Activated naive CD8-positive, alpha-beta T cell treated with anti-CD3 and anti-CD28 coated beads, Interleukin-2, amount 10 ng/mL, durations not matched to agents 7 days and 5 days (primary cell): Measurements from ENCODE around the gene ZNF578. TPM values are rescaled to one million over a fixed set of nuclear protein-coding genes. Genes with fewer than 3 reads are reported as not detected.
"Not testable (repeated sequence)": the region's sequence is repeated elsewhere in the genome, so short reads cannot be mapped to it uniquely, and the experiment has no call there.

Source experiments
- ATAC-seq: fragments of 150-1000 bp; cut with Tn5 transposase; one replicate; pipeline ENCODE4 v1.10.0; 2021; ENCODE audit warnings: low read depth, moderate library complexity
- POLR2A ChIA-PET: fragments of 350-600 bp; sonication (Branson Sonifier 250); formaldehyde crosslinking; loops from one replicate; lab custom pipeline; 2021; ENCODE audit warnings: antibody characterized with exemption; lab: Charles Lee
- DNase-seq: peaks from one replicate; pipeline ENCODE4 v3.0.0; 2021
- H3K27ac Mint-ChIP-seq: one replicate; pipeline ENCODE4 v1.8.0; 2022; ENCODE audit warnings: mild to moderate bottlenecking, mixed read lengths
- H3K27me3 Mint-ChIP-seq: one replicate; pipeline ENCODE4 v1.8.0; 2022; ENCODE audit warnings: mild to moderate bottlenecking, moderate library complexity, mixed read lengths
- H3K36me3 Mint-ChIP-seq: one replicate; pipeline ENCODE4 v1.8.0; 2021; ENCODE audit warnings: mild to moderate bottlenecking, mixed read lengths
- H3K4me1 Mint-ChIP-seq: one replicate; pipeline ENCODE4 v1.8.0; 2021; ENCODE audit warnings: mixed read lengths
- H3K4me3 Mint-ChIP-seq: one replicate; pipeline ENCODE4 v1.8.0; 2022; ENCODE audit warnings: mild to moderate bottlenecking, moderate library complexity, mixed read lengths
- H3K9me3 Mint-ChIP-seq: one replicate; pipeline ENCODE4 v1.8.0; 2021; ENCODE audit warnings: mixed read lengths
- total RNA-seq, 2 experiments: library from RNA; stranded (reverse); gene quantifications; one replicate each; pipeline ENCODE4 v1.2.3, GENCODE V29; 2021

ZNF578 gene
- total RNA-seq, 2 experiments from 2014 or later: 3.4 to 4.7 TPM

GRCh38 chr19:52524086-52524485 is 70.7 kb downstream of the ZNF578 start:
- Mint-ChIP-seq H3K27me3 (no peaks in the 10 kb centered on the region), H3K9me3 (peaks cover 19% of the 10 kb centered on the region), H3K36me3 (peaks cover 13% of the 10 kb centered on the region), H3K27ac (no peak overlapping the region), H3K4me1 (peaks cover 10% of the 10 kb centered on the region), H3K4me3 (no peak overlapping the region)
- ATAC-seq (no peak), DNase-seq (no peak)
- POLR2A ChIA-PET: interaction anchor here (0.6 kb wide), 1 partner anchor 11 kb away, joined by 3 read pairs; no protein-coding TSS in a partner anchor

- DNase-seq (peak; percentile 90), ATAC-seq (peak; percentile 88)
- Mint-ChIP-seq H3K27ac (peak within 1 kb of the TSS; percentile 96), H3K4me3 (peak within 1 kb of the TSS; percentile 99), H3K4me1 (peaks cover 15% of the 10 kb centered on the region), H3K27me3 (no peaks in the 10 kb centered on the region), H3K36me3 (peaks cover 35% of the 10 kb centered on the region), H3K9me3 (peaks cover 4% of the 10 kb centered on the region)
- POLR2A ChIA-PET: interaction anchor here (0.8 to 1.4 kb wide), 4 partner anchors 9 to 260 kb away, joined by 3 to 6 read pairs (median 4); partner anchors contain the start of genes ZNF578 and ZNF600
Observed at GRCh38 chr19:52527134-52527955, 74.0 kb downstream of the ZNF578 start, which contains the start of gene ZNF808. ZNF808 (plus strand) TSS chr19:52527668; CDS start chr19:52543285, 15,617 bp downstream.

- no peak for DNase-seq
- peaks cover 15% of the 10 kb centered on the region for H3K4me1 Mint-ChIP-seq
- no peaks in the 10 kb centered on the region for H3K27me3 Mint-ChIP-seq
- peaks cover 40% of the 10 kb centered on the region for H3K36me3 Mint-ChIP-seq
- no peak for ATAC-seq
- peak overlapping the region; percentile 99 for H3K4me3 Mint-ChIP-seq
- peak overlapping the region; percentile 96 for H3K27ac Mint-ChIP-seq
- POLR2A ChIA-PET: interaction anchor here (0.5 kb wide), 1 partner anchor 206 kb away, joined by 3 read pairs; no protein-coding TSS in a partner anchor
- H3K9me3 Mint-ChIP-seq: peaks cover 3% of the 10 kb centered on the region
Observed at GRCh38 chr19:52527956-52528351, 74.6 kb downstream of the ZNF578 start.

- POLR2A ChIA-PET: no interaction called here
- ATAC-seq (no peak), DNase-seq (no peak)
- Mint-ChIP-seq H3K4me1 (peaks cover 25% of the 10 kb centered on the region), H3K27ac (no peak overlapping the region), H3K27me3 (no peaks in the 10 kb centered on the region), H3K9me3 (peaks cover 3% of the 10 kb centered on the region), H3K4me3 (no peak overlapping the region), H3K36me3 (peaks cover 67% of the 10 kb centered on the region)
Observed at GRCh38 chr19:52532480-52532879, 79.1 kb downstream of the ZNF578 start.

- H3K27me3 Mint-ChIP-seq: no peaks in the 10 kb centered on the region
- peaks cover 1% of the 10 kb centered on the region for H3K9me3 Mint-ChIP-seq
- H3K36me3 Mint-ChIP-seq: peaks cover 71% of the 10 kb centered on the region
- H3K4me1 Mint-ChIP-seq: peaks cover 20% of the 10 kb centered on the region
- no peak overlapping the region for H3K4me3 Mint-ChIP-seq
- POLR2A ChIA-PET: interaction anchor here (0.6 to 1.1 kb wide), 2 partner anchors 38 to 45 kb away, joined by 3 to 6 read pairs; no protein-coding TSS in a partner anchor
- ATAC-seq (no peak), DNase-seq (no peak)
- peak overlapping the region; percentile 47 for H3K27ac Mint-ChIP-seq
Observed at GRCh38 chr19:52533901-52534300, 80.5 kb downstream of the ZNF578 start.

GRCh38 chr19:52535385-52535770 is 82.0 kb downstream of the ZNF578 start:
- H3K27me3 Mint-ChIP-seq, H3K9me3 Mint-ChIP-seq, DNase-seq: not testable (repeated sequence)
- Mint-ChIP-seq H3K4me1 (peaks cover 15% of the 10 kb centered on the region), H3K27ac (peak overlapping the region; percentile 87), H3K4me3 (peak overlapping the region; percentile 86), H3K36me3 (peaks cover 70% of the 10 kb centered on the region)
- POLR2A ChIA-PET: interaction anchor here (0.6 to 0.7 kb wide), 3 partner anchors 11 to 36 kb away, joined by 3 to 5 read pairs (median 3); no protein-coding TSS in a partner anchor
- peak; percentile 4 for ATAC-seq

GRCh38 chr19:52535771-52536447 is 82.6 kb downstream of the ZNF578 start:
- ATAC-seq: peak; percentile 91
- peak; percentile 93 for DNase-seq
- Mint-ChIP-seq H3K36me3 (peaks cover 70% of the 10 kb centered on the region), H3K4me3 (peak overlapping the region; percentile 86), H3K27ac (peak overlapping the region; percentile 87), H3K27me3 (no peaks in the 10 kb centered on the region), H3K4me1 (peaks cover 16% of the 10 kb centered on the region), H3K9me3 (peaks cover 5% of the 10 kb centered on the region)
- POLR2A ChIA-PET: interaction anchor here (0.7 to 1.3 kb wide), 2 partner anchors 9 to 11 kb away, joined by 3 to 6 read pairs; partner anchors contain the start of gene ZNF808

- Mint-ChIP-seq H3K27ac (peak overlapping the region; percentile 87), H3K4me1 (peaks cover 16% of the 10 kb centered on the region), H3K36me3 (peaks cover 71% of the 10 kb centered on the region), H3K9me3 (peaks cover 5% of the 10 kb centered on the region), H3K27me3 (no peaks in the 10 kb centered on the region), H3K4me3 (peak overlapping the region; percentile 86)
- ATAC-seq: peak; percentile 46
- no peak for DNase-seq
- POLR2A ChIA-PET: interaction anchor here (1.3 kb wide), 1 partner anchor 10 kb away, joined by 6 read pairs; the partner anchor contains the start of gene ZNF808
Observed at GRCh38 chr19:52536448-52536800, 83.1 kb downstream of the ZNF578 start.

GRCh38 chr19:52538815-52539214 is 85.5 kb downstream of the ZNF578 start:
- POLR2A ChIA-PET, DNase-seq, H3K27me3 Mint-ChIP-seq, H3K27ac Mint-ChIP-seq, ATAC-seq, H3K4me3 Mint-ChIP-seq: not testable (repeated sequence)
- Mint-ChIP-seq H3K4me1 (peaks cover 28% of the 10 kb centered on the region), H3K9me3 (peaks cover 10% of the 10 kb centered on the region), H3K36me3 (peaks cover 74% of the 10 kb centered on the region)

GRCh38 chr19:52541176-52541575 is 87.8 kb downstream of the ZNF578 start:
- POLR2A ChIA-PET, ATAC-seq, H3K27me3 Mint-ChIP-seq, H3K27ac Mint-ChIP-seq, DNase-seq, H3K4me3 Mint-ChIP-seq: not testable (repeated sequence)
- H3K9me3 Mint-ChIP-seq: peaks cover 15% of the 10 kb centered on the region
- peaks cover 27% of the 10 kb centered on the region for H3K4me1 Mint-ChIP-seq
- peaks cover 81% of the 10 kb centered on the region for H3K36me3 Mint-ChIP-seq

GRCh38 chr19:52541608-52542007 is 88.3 kb downstream of the ZNF578 start:
- Mint-ChIP-seq H3K4me3 (no peak overlapping the region), H3K4me1 (peaks cover 24% of the 10 kb centered on the region), H3K27ac (no peak overlapping the region), H3K9me3 (peaks cover 15% of the 10 kb centered on the region), H3K36me3 (peaks cover 83% of the 10 kb centered on the region), H3K27me3 (no peaks in the 10 kb centered on the region)
- ATAC-seq (no peak), DNase-seq (no peak)
- POLR2A ChIA-PET: no interaction called here

GRCh38 chr19:52542541-52542940 is 89.2 kb downstream of the ZNF578 start:
- POLR2A ChIA-PET: not testable (repeated sequence)
- peaks cover 83% of the 10 kb centered on the region for H3K36me3 Mint-ChIP-seq

More at GRCh38 chr19:52542541-52542940, 89.2 kb downstream of the ZNF578 start:
- Mint-ChIP-seq H3K4me3 (peak overlapping the region; percentile 57), H3K4me1 (peaks cover 18% of the 10 kb centered on the region), H3K9me3 (peaks cover 16% of the 10 kb centered on the region), H3K27ac (peak overlapping the region; percentile 74)
- DNase-seq, H3K27me3 Mint-ChIP-seq: not testable (repeated sequence)
- ATAC-seq: peak; percentile 22
